GM12878 (cell line): ENCODE measurements around the gene TXLNA. TPM values are rescaled to one million over a fixed set of nuclear protein-coding genes. Genes with fewer than 3 reads are reported as not detected.

ENCODE experiments used
- ATAC-seq: fragments of 200-7000 bp; cut with Tn5 transposase; 3 replicates; pipeline ENCODE4 v1.9.1; 2020; ENCODE audit warnings: mild to moderate bottlenecking, moderate library complexity
- BruUV-seq: library from RNA; stranded (reverse); fragments of 400-500 nt; replicated peaks from 2 replicates; lab custom pipeline; 2021; lab: Mats Ljungman, UMichigan
- CTCF ChIA-PET: fragments of 300-600 bp; sonication (Branson Sonifier 250); formaldehyde crosslinking; extraction: SDS; loops from one replicate; lab custom pipeline; 2021; ENCODE audit warnings: inconsistent platforms; lab: Yijun Ruan, JAX
- POLR2A ChIA-PET: fragments of 350-600 bp; formaldehyde crosslinking; extraction: SDS; loops from one replicate; lab custom pipeline; 2021; ENCODE audit warnings: inconsistent platforms; lab: Charles Lee
- RAD21 ChIA-PET: fragments of 300-600 bp; sonication (Branson Sonifier 250); formaldehyde crosslinking; loops from one replicate; lab custom pipeline; 2023; ENCODE audit warnings: antibody characterized with exemption; ENCODE audit not compliant: unreplicated experiment; lab: Charles Lee
- SMC1A ChIA-PET: fragments of 300-600 bp; sonication (Branson Sonifier 250); formaldehyde crosslinking; loops from one replicate; lab custom pipeline; 2023; ENCODE audit not compliant: unreplicated experiment, uncharacterized antibody; lab: Charles Lee
- DNase-seq: peaks from one replicate; pipeline ENCODE4 v3.0.0-alpha.2; 2011; ENCODE audit warnings: low read depth, low spot score
- FAIRE-seq: peaks from 3 replicates; lab custom pipeline; 2011; peaks lifted over from hg19 to GRCh38; lab: Jason Lieb, UNC
- H2AFZ ChIP-seq: 2 replicates; pipeline ENCODE4 v1.6.0; 2011; ENCODE audit warnings: low read depth, low read length, control low read depth; ENCODE audit not compliant: control insufficient read depth
- H3K27ac ChIP-seq: 2 replicates; pipeline ENCODE4 v1.5.1; 2011; ENCODE audit warnings: control low read depth; ENCODE audit not compliant: control insufficient read depth, insufficient read depth
- H3K27me3 ChIP-seq, 2 experiments: replicated peaks in 1 of 2; 2 replicates each; pipeline versions ENCODE4 v1.6.0 to v1.6.1; 2011; ENCODE audit warnings: low read length in 1 of 2; ENCODE audit not compliant: control insufficient read depth in 2 of 2, insufficient read depth in 2 of 2
- H3K36me3 ChIP-seq, 2 experiments: 2 replicates each; pipeline ENCODE4 v1.5.1; 2011; ENCODE audit warnings: low read length in 1 of 2; ENCODE audit not compliant: control insufficient read depth in 2 of 2, insufficient read depth in 2 of 2
- H3K4me1 ChIP-seq: 2 replicates; pipeline ENCODE4 v1.6.1; 2011; ENCODE audit warnings: mild to moderate bottlenecking, low read length, moderate library complexity, mixed read lengths; ENCODE audit not compliant: control insufficient read depth, insufficient read depth
- H3K4me2 ChIP-seq: 2 replicates; pipeline ENCODE4 v1.6.0; 2011; ENCODE audit warnings: control low read depth; ENCODE audit not compliant: control insufficient read depth, insufficient read depth
- H3K4me3 ChIP-seq: fragments of 200-600 bp; sonication (generic); 2 replicates; pipeline ENCODE4 v1.5.1; 2016
- H3K79me2 ChIP-seq: 2 replicates; pipeline ENCODE4 v1.6.0; 2011; ENCODE audit warnings: low read length; ENCODE audit not compliant: control insufficient read depth, insufficient read depth
- H3K9ac ChIP-seq: 2 replicates; pipeline ENCODE4 v1.8.0; 2011; ENCODE audit warnings: low read length, control low read depth, mixed read lengths; ENCODE audit not compliant: control insufficient read depth, insufficient read depth
- H3K9me3 ChIP-seq: replicated peaks from 3 replicates; pipeline ENCODE4 v1.5.1; 2011; ENCODE audit warnings: mild to moderate bottlenecking, low read length; ENCODE audit not compliant: control insufficient read depth, insufficient read depth
- H4K20me1 ChIP-seq: 2 replicates; pipeline ENCODE4 v1.6.0; 2011; ENCODE audit not compliant: control insufficient read depth, insufficient read depth
- BHLHE40 ChIP-seq, 2 experiments: fragments of 450-650 bp in 1 of 2; IDR thresholded peaks; 2 replicates each; pipeline ENCODE4 v1.6.1; 2011 to 2017; ENCODE audit warnings: low read depth in 2 of 2, borderline replicate concordance in 1 of 2, improper control_type of control experiment in 1 of 2, low read length in 1 of 2, mild to moderate bottlenecking in 1 of 2
- BMI1 ChIP-seq: fragments of 450-650 bp; IDR thresholded peaks from 2 replicates; pipeline ENCODE4 v1.6.1; 2016; ENCODE audit warnings: mild to moderate bottlenecking, moderate library complexity, borderline replicate concordance
- CBFB ChIP-seq: IDR thresholded peaks from 2 replicates; pipeline ENCODE4 v1.6.1; 2016; ENCODE audit warnings: antibody characterized with exemption, low read depth
- DPF2 ChIP-seq: fragments of 450-650 bp; IDR thresholded peaks from 2 replicates; pipeline ENCODE4 v1.6.1; 2017; ENCODE audit warnings: mild to moderate bottlenecking
- FOS ChIP-seq: IDR thresholded peaks from 3 replicates; pipeline ENCODE4 v1.6.1; 2011; ENCODE audit warnings: borderline replicate concordance; ENCODE audit not compliant: insufficient read length; ENCODE audit errors: extremely low read depth
- GATAD2B ChIP-seq: fragments of 450-650 bp; conservative IDR thresholded peaks from 2 replicates; pipeline ENCODE4 v1.6.1; 2017; ENCODE audit warnings: low read depth, mild to moderate bottlenecking, moderate library complexity
- IKZF1 ChIP-seq: fragments of 450-650 bp; conservative IDR thresholded peaks from 2 replicates; pipeline ENCODE4 v1.6.1; 2017; ENCODE audit warnings: antibody characterized with exemption, mild to moderate bottlenecking
- IKZF2 ChIP-seq, 2 experiments: fragments of 450-650 bp; IDR thresholded peaks; 2 replicates each; pipeline ENCODE4 v1.6.1; 2017; ENCODE audit warnings: mild to moderate bottlenecking in 2 of 2, moderate library complexity in 2 of 2
- MTA3 ChIP-seq: IDR thresholded peaks from 2 replicates; pipeline ENCODE4 v1.6.1; 2012; ENCODE audit warnings: low read length, inconsistent platforms, borderline replicate concordance
- MYC ChIP-seq: IDR thresholded peaks from 2 replicates; pipeline ENCODE4 v1.6.1; 2011; ENCODE audit warnings: mild to moderate bottlenecking, low read length, moderate library complexity, inconsistent platforms; ENCODE audit not compliant: insufficient read depth, insufficient replicate concordance, insufficient read length, severe bottlenecking
- SIN3A ChIP-seq: IDR thresholded peaks from 2 replicates; pipeline ENCODE4 v1.6.1; 2012; ENCODE audit warnings: low read depth, low read length, improper control_type of control experiment
- SMAD5 ChIP-seq: IDR thresholded peaks from 2 replicates; pipeline ENCODE4 v1.6.1; 2016; ENCODE audit warnings: antibody characterized with exemption, low read depth
- SMC3 ChIP-seq: IDR thresholded peaks from 2 replicates; pipeline ENCODE4 v1.6.1; 2011; ENCODE audit warnings: low read length, improper control_type of control experiment, borderline replicate concordance
- SPI1 ChIP-seq: IDR thresholded peaks from 2 replicates; pipeline ENCODE4 v1.6.1; 2011; ENCODE audit warnings: low read depth, mild to moderate bottlenecking, low read length, moderate library complexity, borderline replicate concordance; ENCODE audit not compliant: insufficient read depth
- STAT1 ChIP-seq: fragments of 450-650 bp; conservative IDR thresholded peaks from 2 replicates; pipeline ENCODE4 v1.6.1; 2014; ENCODE audit warnings: antibody characterized with exemption, mild to moderate bottlenecking
- WGBS: methylation state at CpG from one replicate; pipeline ENCODE4 v1.1.6; 2016; ENCODE audit warnings: low lambda C conversion rate; ENCODE audit not compliant: insufficient replicate concordance, insufficient coverage; ENCODE audit errors: missing lambda C conversion rate; 5-methylcytosine and 5-hydroxymethylcytosine counted together
- in situ Hi-C: fragments of 300-500 bp; cut with MboI; formaldehyde crosslinking; loops from 9 replicates; pipeline ENCODE4 v1.14.3; 2018; ENCODE audit warnings: mixed read lengths
- intact Hi-C: fragments of 100-400 bp; cut with micrococcal nuclease; formaldehyde crosslinking; loops from one replicate; pipeline ENCODE4 v1.14.2; 2022; ENCODE audit not compliant: unreplicated experiment
- polyA plus RNA-seq, 11 experiments: library from polyadenylated mRNA; depleted of rRNA in 4 of 11; unstranded in 6 of 11; stranded (reverse) in 5 of 11; fragments of >200 nt; fragmentation: Nextera tagmentation in 4 of 11; fragmentation: Illumina TruSeq in 1 of 11; extraction: Ambion mirVana in 4 of 11; extraction: Trizol in 1 of 11; gene quantifications; 1 replicate in 1 of 11; 2 replicates in 10 of 11; pipeline versions ENCODE4 v1.2.1 to v1.2.3, GENCODE V29; 2011 to 2016; ENCODE audit warnings: inconsistent platforms in 2 of 11, missing spikeins in 2 of 11, low read depth in 1 of 11
- total RNA-seq, 4 experiments: library from RNA; depleted of rRNA in 3 of 4; stranded (reverse); fragments of >200 nt in 3 of 4; fragmentation: Illumina TruSeq in 1 of 4; extraction: Trizol in 1 of 4; gene quantifications; 2 replicates each; pipeline versions ENCODE4 v1.2.1 to v1.2.3, GENCODE V29; 2013 to 2021
- TF ChIP-seq, protein P1 (sequence below), 3 experiments: IDR thresholded peaks in 2 of 3; conservative IDR thresholded peaks in 1 of 3; 2 replicates each; pipeline ENCODE4 v1.5.1; 2011; ENCODE audit warnings: low read depth in 3 of 3, low read length in 3 of 3, mild to moderate bottlenecking in 3 of 3, control low read depth in 2 of 3, moderate library complexity in 2 of 3, inconsistent platforms in 1 of 3, mixed read lengths in 1 of 3; ENCODE audit not compliant: control insufficient read depth in 2 of 3, insufficient read depth in 1 of 3; ENCODE audit errors: extremely low read depth in 1 of 3

The TXLNA gene
- total and polyA plus RNA-seq, 10 of the 15 experiments (the other 5 are each of a cell fraction or from before 2014, with no cell fraction given): 7.2 to 93.7 (median 47.9) TPM

DNA sequence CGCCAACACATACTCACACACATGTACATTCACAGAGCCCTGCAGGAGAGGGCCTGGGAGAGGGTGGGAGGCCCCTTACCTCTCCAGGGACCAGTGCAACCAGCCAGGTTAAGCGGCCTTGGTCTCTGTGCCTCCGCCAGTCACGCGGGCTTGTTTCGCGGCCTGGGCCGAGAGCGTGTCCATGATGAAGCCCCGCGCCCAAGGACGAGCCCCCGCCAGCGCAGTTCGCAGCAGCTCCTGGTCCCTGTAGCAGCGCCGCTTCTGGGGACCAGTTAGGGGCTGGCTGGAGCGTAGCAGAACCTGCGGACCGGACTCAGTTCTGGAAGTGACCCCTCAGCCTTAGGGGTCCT lies 60.3 kb downstream of the TXLNA start (continued):
- TF ChIP-seq FOS: no peak
- no peak for TF ChIP-seq SMAD5

DNA sequence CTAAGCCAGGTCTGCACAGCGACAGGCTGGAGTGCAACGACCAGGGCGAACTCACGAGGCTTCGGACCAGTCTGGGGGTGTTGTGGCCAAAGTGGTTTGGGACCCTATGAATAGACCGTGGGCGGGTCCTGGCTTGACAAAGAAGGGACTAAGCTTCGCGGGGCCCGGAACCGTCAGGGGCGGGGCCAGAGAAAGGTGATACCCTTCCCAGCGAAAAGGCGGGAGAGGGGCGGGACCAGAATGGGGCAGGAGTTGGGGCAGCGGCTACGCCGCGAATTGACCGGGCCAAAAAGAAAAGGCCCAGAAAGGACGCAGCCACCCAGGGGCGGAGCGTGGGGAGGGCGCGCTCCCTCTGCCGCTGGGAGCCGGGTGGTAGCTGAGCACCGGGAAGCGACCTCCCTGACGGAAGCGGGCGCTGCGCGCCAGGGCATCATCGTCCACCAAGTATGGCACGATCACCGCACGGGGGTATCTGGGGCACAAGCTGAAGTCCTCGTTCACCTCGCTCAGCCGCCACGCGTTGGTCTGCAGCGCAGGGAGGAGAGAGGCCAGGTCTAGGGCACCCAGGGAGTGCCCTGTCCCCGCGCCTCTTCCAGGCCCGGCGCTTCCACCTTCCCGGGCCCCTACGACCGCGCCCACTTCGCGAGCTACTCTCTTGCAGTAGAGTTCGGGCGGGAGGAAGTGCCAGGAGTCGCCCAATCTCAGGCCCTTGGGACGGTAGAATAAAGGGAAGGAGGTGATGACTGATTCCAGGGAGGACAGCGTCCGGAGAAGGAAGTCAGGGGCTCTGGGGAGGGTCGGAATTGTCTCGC lies 60.9 kb downstream of the TXLNA start:
- intact Hi-C loops (no loop called here), in situ Hi-C loops (no loop called here)
- Histone ChIP-seq H3K36me3 (no peaks in the 10 kb centered on the region), H3K4me3 (peak overlapping the region; percentile 72), H3K9me3 (no peaks in the 10 kb centered on the region), H3K27me3 (no peaks in the 10 kb centered on the region), H3K9ac (peak overlapping the region; percentile 58), H3K79me2 (no peaks in the 10 kb centered on the region), H3K4me1 (peaks cover 21% of the 10 kb centered on the region), H4K20me1 (no peaks in the 10 kb centered on the region), H3K4me2 (peak overlapping the region; percentile 84), H2AFZ (peak overlapping the region; percentile 89), H3K27ac (peak overlapping the region; percentile 13; the same call in 1 of the 2 replicates)
- ChIA-PET POLR2A (interaction anchor here (0.6 to 2.0 kb wide), 13 partner anchors 10 to 438 kb away, joined by 3 to 6 read pairs (median 3); partner anchors contain the start of genes BSDC1 and LCK), SMC1A (interaction anchor here (1.0 to 5.2 kb wide), 18 partner anchors 9 to 167 kb away, joined by 3 to 37 read pairs (median 6); partner anchors contain the start of genes BSDC1, HDAC1, IQCC and LCK), RAD21 (interaction anchor here (0.7 to 3.8 kb wide), 18 partner anchors 10 to 167 kb away, joined by 3 to 34 read pairs (median 4); partner anchors contain the start of genes HDAC1, IQCC, KPNA6 and LCK), CTCF (interaction anchor here (0.5 to 6.0 kb wide), 22 partner anchors 9 to 533 kb away, joined by 3 to 50 read pairs (median 3); partner anchors contain the start of genes EIF3I, FAM167B, KPNA6 and LCK)
- FAIRE-seq: no peak
- BruUV-seq: no TSS peak
- DNase-seq: no peak
- ATAC-seq: peak; percentile 81
- 7% methylated on average over 54 of the region's 62 CpGs for WGBS
- TF ChIP-seq IKZF1 (peak; percentile 73), SPI1 (0 out of 2 replicates have a peak, but pooled peaks have one; percentile 33), MTA3 (no peak), IKZF2 (IDR thresholded peaks at IDR 0.05) (peak in 1 of 2 experiments; percentile 14; a peak in 1 of 4 replicates), SIN3A (0 out of 2 replicates have a peak, but pooled peaks have one; percentile 58), CBFB (no peak), SMC3 (peak; percentile 10; the same call in 1 of the 2 replicates), STAT1 (no peak), BHLHE40 (IDR thresholded peaks at IDR 0.05; ENCODE audit: borderline replicate concordance in 1 of 2, low read depth in 2 of 2, low read length in 1 of 2) (peak in 1 of 2 experiments; percentile 51; a peak in 1 of 4 replicates), MYC (peak; percentile 40), DPF2 (0 out of 2 replicates have a peak, but pooled peaks have one; percentile 23), BMI1 (no peak), GATAD2B (peak; percentile 83)
- TF ChIP-seq, protein P1, sequence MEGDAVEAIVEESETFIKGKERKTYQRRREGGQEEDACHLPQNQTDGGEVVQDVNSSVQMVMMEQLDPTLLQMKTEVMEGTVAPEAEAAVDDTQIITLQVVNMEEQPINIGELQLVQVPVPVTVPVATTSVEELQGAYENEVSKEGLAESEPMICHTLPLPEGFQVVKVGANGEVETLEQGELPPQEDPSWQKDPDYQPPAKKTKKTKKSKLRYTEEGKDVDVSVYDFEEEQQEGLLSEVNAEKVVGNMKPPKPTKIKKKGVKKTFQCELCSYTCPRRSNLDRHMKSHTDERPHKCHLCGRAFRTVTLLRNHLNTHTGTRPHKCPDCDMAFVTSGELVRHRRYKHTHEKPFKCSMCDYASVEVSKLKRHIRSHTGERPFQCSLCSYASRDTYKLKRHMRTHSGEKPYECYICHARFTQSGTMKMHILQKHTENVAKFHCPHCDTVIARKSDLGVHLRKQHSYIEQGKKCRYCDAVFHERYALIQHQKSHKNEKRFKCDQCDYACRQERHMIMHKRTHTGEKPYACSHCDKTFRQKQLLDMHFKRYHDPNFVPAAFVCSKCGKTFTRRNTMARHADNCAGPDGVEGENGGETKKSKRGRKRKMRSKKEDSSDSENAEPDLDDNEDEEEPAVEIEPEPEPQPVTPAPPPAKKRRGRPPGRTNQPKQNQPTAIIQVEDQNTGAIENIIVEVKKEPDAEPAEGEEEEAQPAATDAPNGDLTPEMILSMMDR (IDR thresholded peaks at IDR 0.05 in 2 of 3, conservative IDR thresholded peaks at IDR 0.05 in 1 of 3; ENCODE audit: control insufficient read depth in 2 of 3, extremely low read depth in 1 of 3, insufficient read depth in 1 of 3, low read depth in 3 of 3, low read length in 3 of 3): peak in 2 of 3 experiments; percentile 27 to 46; a peak in 3 of 6 replicates
